Peyer's patch (tissue), 4 donors: Measurements from ENCODE around the gene PPT2. TPM values are rescaled to one million over a fixed set of nuclear protein-coding genes. Genes with fewer than 3 reads are reported as not detected.
A peak's percentile ranks its signal among the peaks of the same experiment; 100 is the strongest.

Experiments used
- DNase-seq, 3 donors: peaks; one replicate each; pipeline ENCODE4 v3.0.0-alpha.2; 2017 to 2019
- H3K27ac ChIP-seq, 4 donors: fragments of 200-600 bp; sonication (generic); one replicate each; pipeline ENCODE4 v1.5.1; 2016 to 2019
- H3K27me3 ChIP-seq, 2 donors: fragments of 200-600 bp; sonication (generic); one replicate each; pipeline ENCODE4 v1.5.1; 2019
- H3K36me3 ChIP-seq, 3 donors: fragments of 200-600 bp; sonication (generic); one replicate each; pipeline ENCODE4 v1.5.1; 2016 to 2019
- H3K4me1 ChIP-seq, 4 donors: fragments of 200-600 bp; sonication (generic); one replicate each; pipeline ENCODE4 v1.5.1; 2016 to 2019
- H3K4me3 ChIP-seq, 4 donors: fragments of 200-600 bp; sonication (generic); 1 replicate in 3 of 4; 2 replicates in 1 of 4; pipeline ENCODE4 v1.5.1; 2016 to 2019; ENCODE audit warnings: mild to moderate bottlenecking in 1 of 4
- H3K9me3 ChIP-seq, 4 donors: fragments of 200-600 bp; sonication (generic); one replicate each; pipeline ENCODE4 v1.5.1; 2016 to 2019; ENCODE audit warnings: mild to moderate bottlenecking in 1 of 4
- POLR2A ChIP-seq, 2 donors: fragments of 450-650 bp; IDR thresholded peaks; one replicate each; pipeline ENCODE4 v1.5.1; 2017; ENCODE audit warnings: antibody characterized with exemption in 2 of 2, mild to moderate bottlenecking in 2 of 2, moderate library complexity in 2 of 2
- total RNA-seq, 4 donors: library from RNA; depleted of rRNA; stranded (reverse); fragments of >200 nt; gene quantifications; one replicate each; pipeline ENCODE4 v1.1.0, GENCODE V29; 2016
- TF ChIP-seq, protein P1 (sequence below), 6 experiments: fragments of 450-650 bp in 4 of 6; fragments of 200-600 bp in 2 of 6; sonication (generic) in 1 of 6; IDR thresholded peaks; one replicate each; pipeline ENCODE4 v1.5.1; 2017 to 2019; ENCODE audit warnings: antibody characterized with exemption in 6 of 6, mild to moderate bottlenecking in 3 of 6, moderate library complexity in 1 of 6

PPT2 gene
- total RNA-seq, 4 donors from 2014 or later, result 7.4 to 121 (median 26.9) TPM

- Histone ChIP-seq H3K27ac (peak overlapping the region in 1 of 4 donors; percentile 10), H3K36me3 (no peaks in the 10 kb centered on the region), H3K27me3 (no peaks in the 10 kb centered on the region), H3K4me3 (peak overlapping the region in 2 of 4 donors; percentile 17 to 51), H3K9me3 (no peaks in the 10 kb centered on the region), H3K4me1 (peaks cover 0 to 23% (median 5%) of the 10 kb centered on the region in 4 donors)
- TF ChIP-seq, protein P1, sequence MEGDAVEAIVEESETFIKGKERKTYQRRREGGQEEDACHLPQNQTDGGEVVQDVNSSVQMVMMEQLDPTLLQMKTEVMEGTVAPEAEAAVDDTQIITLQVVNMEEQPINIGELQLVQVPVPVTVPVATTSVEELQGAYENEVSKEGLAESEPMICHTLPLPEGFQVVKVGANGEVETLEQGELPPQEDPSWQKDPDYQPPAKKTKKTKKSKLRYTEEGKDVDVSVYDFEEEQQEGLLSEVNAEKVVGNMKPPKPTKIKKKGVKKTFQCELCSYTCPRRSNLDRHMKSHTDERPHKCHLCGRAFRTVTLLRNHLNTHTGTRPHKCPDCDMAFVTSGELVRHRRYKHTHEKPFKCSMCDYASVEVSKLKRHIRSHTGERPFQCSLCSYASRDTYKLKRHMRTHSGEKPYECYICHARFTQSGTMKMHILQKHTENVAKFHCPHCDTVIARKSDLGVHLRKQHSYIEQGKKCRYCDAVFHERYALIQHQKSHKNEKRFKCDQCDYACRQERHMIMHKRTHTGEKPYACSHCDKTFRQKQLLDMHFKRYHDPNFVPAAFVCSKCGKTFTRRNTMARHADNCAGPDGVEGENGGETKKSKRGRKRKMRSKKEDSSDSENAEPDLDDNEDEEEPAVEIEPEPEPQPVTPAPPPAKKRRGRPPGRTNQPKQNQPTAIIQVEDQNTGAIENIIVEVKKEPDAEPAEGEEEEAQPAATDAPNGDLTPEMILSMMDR (IDR thresholded peaks at IDR 0.05), result no peak
- TF ChIP-seq POLR2A (IDR thresholded peaks at IDR 0.05), result no peak
- DNase-seq, result peak in 1 of 3 donors; percentile 42
Observed at GRCh38 chr6:32149932-32150870, 3.7 kb upstream of the PPT2 start.

GRCh38 chr6:32151181-32151862 lies 2.6 kb upstream of the PPT2 start:
- Histone ChIP-seq H3K4me1 (peaks cover 0 to 30% (median 5%) of the 10 kb centered on the region in 4 donors), H3K27ac (peak overlapping the region in 1 of 4 donors; percentile 85), H3K4me3 (peak overlapping the region; percentile 7 to 71 (median 38)), H3K9me3 (no peaks in the 10 kb centered on the region), H3K27me3 (no peaks in the 10 kb centered on the region), H3K36me3 (peaks cover 0 to 7% (median 0%) of the 10 kb centered on the region in 3 donors)
- DNase-seq, result peak in 1 of 3 donors; percentile 9
- no peak for TF ChIP-seq POLR2A (IDR thresholded peaks at IDR 0.05)
- TF ChIP-seq, protein P1 (IDR thresholded peaks at IDR 0.05), result no peak

DNA sequence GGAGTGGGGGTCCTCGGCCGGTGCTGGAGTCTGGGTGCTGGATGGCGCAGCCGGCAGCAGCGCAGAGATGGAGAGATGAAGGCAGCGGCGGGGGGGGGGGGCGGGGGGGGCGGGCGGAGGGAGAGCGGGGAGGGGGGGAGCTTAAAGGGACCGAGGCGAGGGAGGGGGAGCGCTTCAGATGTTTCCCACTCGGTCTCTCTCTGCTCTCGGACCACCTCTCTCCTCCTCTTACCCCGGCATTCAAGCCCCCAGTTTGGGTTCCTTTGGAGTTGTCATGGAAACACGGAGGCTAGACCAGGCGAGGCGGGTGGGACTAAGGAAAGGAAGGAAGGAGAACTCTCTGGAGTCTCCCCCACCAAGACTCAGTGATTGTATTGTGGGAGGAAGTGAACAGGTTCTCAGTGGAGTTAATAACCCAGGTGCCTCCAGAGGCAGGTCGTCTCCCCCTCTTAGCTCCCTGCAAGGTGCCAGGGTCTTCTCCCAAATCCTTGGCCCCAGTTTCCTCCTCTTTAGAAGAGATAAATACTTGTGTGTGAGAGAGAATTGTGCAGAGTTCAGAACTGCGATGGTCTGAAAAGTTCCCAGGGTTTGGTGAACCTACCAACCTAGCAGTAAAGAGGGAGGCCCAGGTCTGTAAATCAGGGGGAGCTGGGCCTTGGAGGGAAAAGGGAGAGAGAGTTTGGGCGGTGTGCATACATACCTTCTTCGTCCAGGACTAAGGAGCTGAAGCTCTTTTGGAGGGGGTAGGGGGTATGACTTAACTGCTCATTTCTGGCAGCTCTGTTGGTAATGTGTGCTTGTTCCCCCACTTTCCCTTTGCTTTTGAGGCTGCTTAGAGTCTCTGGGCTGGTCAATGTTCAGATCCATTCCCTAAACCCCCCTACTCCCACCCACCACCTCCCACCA lies 1.8 kb upstream of the PPT2 start, which contains the start of gene PRRT1:
Gene PRRT1 (minus strand): TSS at position 77 of the 906 bp plus-strand sequence. CDS start 112 bp downstream, outside the sequence.
- Histone ChIP-seq H3K27me3 (no peaks in the 10 kb centered on the region), H3K4me1 (peaks cover 0 to 30% (median 5%) of the 10 kb centered on the region in 4 donors), H3K9me3 (no peaks in the 10 kb centered on the region), H3K36me3 (peaks cover 0 to 13% (median 0%) of the 10 kb centered on the region in 3 donors), H3K4me3 (peak within 1 kb of the TSS; percentile 24 to 74 (median 60)), H3K27ac (peak within 1 kb of the TSS; percentile 17 to 85 (median 74))
- DNase-seq, result no peak
- no peak for TF ChIP-seq POLR2A (IDR thresholded peaks at IDR 0.05)
- TF ChIP-seq, protein P1 (IDR thresholded peaks at IDR 0.05), result no peak

DNA sequence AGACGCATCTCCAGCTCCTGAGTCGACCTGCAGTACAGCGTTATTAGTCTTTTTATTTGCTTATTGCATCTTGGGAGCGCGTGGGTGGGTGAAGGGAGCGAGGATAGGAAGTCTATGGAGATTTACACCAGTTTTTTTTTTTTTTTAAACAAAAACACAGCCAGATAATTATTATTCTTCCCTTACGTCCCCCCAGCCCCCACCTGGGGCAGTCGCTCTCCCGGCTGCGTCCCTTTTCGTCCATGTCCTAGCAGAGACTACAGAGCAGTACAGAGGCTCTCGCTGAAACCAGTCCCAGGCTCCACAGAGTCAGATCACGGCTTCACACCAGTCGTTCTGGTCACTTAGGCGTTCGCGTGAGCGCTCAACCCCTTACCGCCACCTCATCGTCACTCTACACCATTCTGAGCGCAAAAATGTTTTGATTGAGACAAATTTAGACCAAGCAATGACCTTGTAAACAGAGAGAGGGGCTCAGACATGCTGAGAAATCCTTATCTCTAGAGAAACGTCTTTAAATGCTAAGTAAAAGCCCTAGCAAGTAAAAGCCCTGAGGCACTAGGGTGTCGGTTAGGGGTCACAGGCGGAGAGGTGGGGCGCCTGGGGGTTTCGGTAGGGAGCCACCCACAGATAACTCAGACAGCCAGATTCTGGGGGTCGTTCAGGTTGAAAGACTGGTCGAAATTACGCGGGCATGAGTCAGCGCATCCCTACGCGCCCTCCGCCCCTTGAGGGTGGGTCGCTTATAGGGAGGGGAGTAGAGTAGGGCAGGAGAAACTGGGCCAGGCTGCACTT lies 975 bp upstream of the PPT2 start:
- DNase-seq, result no peak
- peak overlapping the region; percentile 50 to 74 (median 69) for H3K4me3 ChIP-seq
- H3K27me3 ChIP-seq, result no peaks in the 10 kb centered on the region
- H3K36me3 ChIP-seq, result peaks cover 0 to 21% (median 0%) of the 10 kb centered on the region in 3 donors
- H3K4me1 ChIP-seq, result peaks cover 0 to 30% (median 5%) of the 10 kb centered on the region in 4 donors
- H3K9me3 ChIP-seq, result no peaks in the 10 kb centered on the region
- no peak for TF ChIP-seq POLR2A (IDR thresholded peaks at IDR 0.05)
- TF ChIP-seq, protein P1 (IDR thresholded peaks at IDR 0.05), result no peak
- H3K27ac ChIP-seq, result peak overlapping the region; percentile 72 to 85 (median 78)
